ENCODE measurements around the gene CRYBA4. TPM values are rescaled to one million over a fixed set of nuclear protein-coding genes. Genes with fewer than 3 reads are reported as not detected.

CRYBA4 gene
- total RNA-seq, 1 donor = not detected

DNA sequence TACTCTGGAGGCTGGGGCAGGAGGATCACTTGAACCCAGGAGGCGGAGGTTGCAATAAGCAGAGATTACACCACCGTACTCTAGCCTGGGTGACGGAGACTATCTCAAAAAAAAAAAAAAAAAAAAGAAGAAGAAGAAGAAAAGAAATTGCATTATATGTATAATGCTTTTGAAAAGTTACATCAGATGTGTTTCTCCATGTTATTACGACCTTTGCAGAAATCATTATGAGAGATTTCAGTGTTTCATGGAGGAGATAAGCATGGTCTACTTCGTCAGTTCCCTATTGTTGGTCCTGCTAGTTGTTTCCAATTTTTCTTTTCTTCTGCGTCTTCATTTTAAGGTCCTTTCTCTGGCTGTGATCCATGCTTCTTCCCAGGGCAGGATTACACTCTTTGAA is 38.6 kb downstream of the CRYBA4 start:
- TF ChIP-seq, protein P1, sequence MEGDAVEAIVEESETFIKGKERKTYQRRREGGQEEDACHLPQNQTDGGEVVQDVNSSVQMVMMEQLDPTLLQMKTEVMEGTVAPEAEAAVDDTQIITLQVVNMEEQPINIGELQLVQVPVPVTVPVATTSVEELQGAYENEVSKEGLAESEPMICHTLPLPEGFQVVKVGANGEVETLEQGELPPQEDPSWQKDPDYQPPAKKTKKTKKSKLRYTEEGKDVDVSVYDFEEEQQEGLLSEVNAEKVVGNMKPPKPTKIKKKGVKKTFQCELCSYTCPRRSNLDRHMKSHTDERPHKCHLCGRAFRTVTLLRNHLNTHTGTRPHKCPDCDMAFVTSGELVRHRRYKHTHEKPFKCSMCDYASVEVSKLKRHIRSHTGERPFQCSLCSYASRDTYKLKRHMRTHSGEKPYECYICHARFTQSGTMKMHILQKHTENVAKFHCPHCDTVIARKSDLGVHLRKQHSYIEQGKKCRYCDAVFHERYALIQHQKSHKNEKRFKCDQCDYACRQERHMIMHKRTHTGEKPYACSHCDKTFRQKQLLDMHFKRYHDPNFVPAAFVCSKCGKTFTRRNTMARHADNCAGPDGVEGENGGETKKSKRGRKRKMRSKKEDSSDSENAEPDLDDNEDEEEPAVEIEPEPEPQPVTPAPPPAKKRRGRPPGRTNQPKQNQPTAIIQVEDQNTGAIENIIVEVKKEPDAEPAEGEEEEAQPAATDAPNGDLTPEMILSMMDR (IDR thresholded peaks at IDR 0.05; ENCODE audit: extremely low read depth, low read depth, low read length) = no peak
- H3K79me2 ChIP-seq (ENCODE audit: insufficient read depth, low read length) = no peaks in the 10 kb centered on the region
- no peak overlapping the region for H3K27ac ChIP-seq (ENCODE audit: low read depth, low read length)
- H3K36me3 ChIP-seq (ENCODE audit: insufficient read depth, low read length) = no peaks in the 10 kb centered on the region
- peaks cover 23% of the 10 kb centered on the region for H3K4me1 ChIP-seq (ENCODE audit: insufficient read depth, low read length)
- DNase-seq (ENCODE audit: insufficient read length, low spot score, missing footprints) = no peak
- no peak overlapping the region for H3K4me3 ChIP-seq (ENCODE audit: insufficient read depth, low read length)
- H3K9me3 ChIP-seq (ENCODE audit: low read depth, low read length) = no peaks in the 10 kb centered on the region
- no peak overlapping the region for H3K4me2 ChIP-seq (ENCODE audit: insufficient read depth, low read length)
- peaks cover 48% of the 10 kb centered on the region for H3K27me3 ChIP-seq (ENCODE audit: insufficient read depth, low read length)
- no peaks in the 10 kb centered on the region for H4K20me1 ChIP-seq (ENCODE audit: insufficient read depth, low read length)
- H2AFZ ChIP-seq (ENCODE audit: low read length) = no peak overlapping the region

DNA sequence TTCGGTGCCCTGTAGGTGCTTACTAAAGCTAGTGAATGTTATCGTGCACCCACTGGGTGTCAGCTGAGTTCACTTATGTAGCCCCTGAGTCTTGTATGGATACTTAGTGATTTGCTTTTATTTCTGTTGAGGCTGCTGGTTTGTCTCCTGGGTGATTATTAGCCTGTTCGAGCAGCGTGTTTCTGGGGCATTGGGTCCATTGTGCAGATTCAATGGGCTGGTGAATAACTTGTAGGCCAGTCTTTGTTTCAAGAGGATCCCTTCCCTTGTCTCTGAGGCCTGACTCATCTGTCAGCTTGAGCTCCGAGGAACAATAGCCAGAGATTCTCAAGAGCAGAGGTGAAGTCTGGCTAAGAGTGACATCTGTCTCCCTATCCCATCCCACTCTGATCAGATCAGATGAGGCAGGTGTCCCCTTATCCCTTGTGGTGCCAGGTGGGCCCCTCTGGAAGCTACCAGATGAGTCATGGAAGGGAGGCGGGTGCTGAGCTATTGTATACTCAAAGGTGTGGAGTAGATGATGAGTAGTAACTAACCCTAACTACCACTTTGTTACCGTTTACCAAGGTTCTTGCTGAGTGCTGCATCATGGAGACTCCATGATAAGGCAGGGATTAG is 39.3 kb downstream of the CRYBA4 start:
- Histone ChIP-seq H3K36me3 (ENCODE audit: insufficient read depth, low read length) (no peaks in the 10 kb centered on the region), H3K9me3 (ENCODE audit: low read depth, low read length) (no peaks in the 10 kb centered on the region), H3K79me2 (ENCODE audit: insufficient read depth, low read length) (no peaks in the 10 kb centered on the region), H3K4me1 (ENCODE audit: insufficient read depth, low read length) (peaks cover 30% of the 10 kb centered on the region), H2AFZ (ENCODE audit: low read length) (no peak overlapping the region), H3K27me3 (ENCODE audit: insufficient read depth, low read length) (peaks cover 43% of the 10 kb centered on the region), H3K27ac (ENCODE audit: low read depth, low read length) (no peak overlapping the region), H3K4me2 (ENCODE audit: insufficient read depth, low read length) (no peak overlapping the region), H3K4me3 (ENCODE audit: insufficient read depth, low read length) (no peak overlapping the region), H4K20me1 (ENCODE audit: insufficient read depth, low read length) (no peaks in the 10 kb centered on the region)
- TF ChIP-seq, protein P1 (IDR thresholded peaks at IDR 0.05; ENCODE audit: extremely low read depth, low read depth, low read length) = no peak
- no peak for DNase-seq (ENCODE audit: insufficient read length, low spot score, missing footprints)

DNA sequence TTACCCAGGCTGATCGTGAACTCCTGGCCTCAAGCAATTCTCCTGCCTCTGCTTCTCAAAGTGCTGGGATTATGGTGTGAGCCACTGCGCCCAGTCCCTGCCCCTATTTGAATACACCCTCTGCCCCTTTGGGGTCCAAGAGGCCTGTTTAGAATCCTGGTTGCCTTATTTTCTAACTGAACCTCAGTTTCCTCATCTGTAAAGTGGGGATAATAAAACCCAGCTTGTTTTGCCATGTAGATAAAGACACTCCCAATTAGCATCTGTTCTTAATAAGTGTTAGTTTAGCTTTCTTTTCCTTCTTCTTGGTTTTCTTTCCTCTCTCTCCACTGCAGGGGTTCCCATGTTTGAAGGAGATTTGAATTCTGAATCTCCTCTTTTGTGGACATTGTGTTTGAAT is 40.4 kb downstream of the CRYBA4 start:
- Histone ChIP-seq H4K20me1 (ENCODE audit: insufficient read depth, low read length) (no peaks in the 10 kb centered on the region), H3K27ac (ENCODE audit: low read depth, low read length) (no peak overlapping the region), H3K79me2 (ENCODE audit: insufficient read depth, low read length) (no peaks in the 10 kb centered on the region), H2AFZ (ENCODE audit: low read length) (no peak overlapping the region), H3K36me3 (ENCODE audit: insufficient read depth, low read length) (no peaks in the 10 kb centered on the region), H3K4me3 (ENCODE audit: insufficient read depth, low read length) (no peak overlapping the region), H3K4me1 (ENCODE audit: insufficient read depth, low read length) (peaks cover 34% of the 10 kb centered on the region), H3K27me3 (ENCODE audit: insufficient read depth, low read length) (peaks cover 35% of the 10 kb centered on the region), H3K9me3 (ENCODE audit: low read depth, low read length) (no peaks in the 10 kb centered on the region), H3K4me2 (ENCODE audit: insufficient read depth, low read length) (no peak overlapping the region)
- no peak for DNase-seq (ENCODE audit: insufficient read length, low spot score, missing footprints)
- TF ChIP-seq, protein P1 (IDR thresholded peaks at IDR 0.05; ENCODE audit: extremely low read depth, low read depth, low read length) = no peak

DNA sequence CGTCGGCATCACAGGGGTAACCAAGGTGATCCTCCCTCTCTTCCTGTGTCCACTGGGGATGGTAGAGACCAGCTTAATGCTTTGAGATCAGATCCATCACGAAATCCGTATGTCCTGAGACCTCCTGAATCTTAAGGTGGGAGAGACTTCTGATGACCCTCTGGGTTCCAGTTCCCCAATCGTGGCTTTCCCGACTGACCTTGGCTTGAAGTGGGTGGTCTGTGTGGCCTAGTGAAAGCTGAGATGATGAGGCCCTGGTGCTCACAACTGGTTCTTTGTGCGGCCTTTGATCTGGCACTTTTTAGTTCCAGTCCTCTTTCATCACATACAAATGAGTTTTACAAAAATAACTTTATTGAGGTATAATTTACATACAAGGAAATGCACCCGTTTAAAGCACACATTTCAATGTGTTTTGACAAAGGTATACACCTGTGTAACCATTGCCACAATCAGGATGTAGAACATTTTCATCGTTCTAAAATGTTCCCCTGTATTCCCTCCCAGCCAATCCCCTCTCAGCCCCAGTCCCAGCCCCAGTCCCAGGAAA is 41.7 kb downstream of the CRYBA4 start:
- H2AFZ ChIP-seq (ENCODE audit: low read length) = no peak overlapping the region
- no peak overlapping the region for H3K27ac ChIP-seq (ENCODE audit: low read depth, low read length)
- H4K20me1 ChIP-seq (ENCODE audit: insufficient read depth, low read length) = no peaks in the 10 kb centered on the region
- H3K79me2 ChIP-seq (ENCODE audit: insufficient read depth, low read length) = no peaks in the 10 kb centered on the region
- DNase-seq (ENCODE audit: insufficient read length, low spot score, missing footprints) = no peak
- no peak overlapping the region for H3K4me3 ChIP-seq (ENCODE audit: insufficient read depth, low read length)
- H3K36me3 ChIP-seq (ENCODE audit: insufficient read depth, low read length) = no peaks in the 10 kb centered on the region
- H3K9me3 ChIP-seq (ENCODE audit: low read depth, low read length) = no peaks in the 10 kb centered on the region
- peaks cover 22% of the 10 kb centered on the region for H3K27me3 ChIP-seq (ENCODE audit: insufficient read depth, low read length)
- TF ChIP-seq, protein P1 (IDR thresholded peaks at IDR 0.05; ENCODE audit: extremely low read depth, low read depth, low read length) = no peak
- peaks cover 23% of the 10 kb centered on the region for H3K4me1 ChIP-seq (ENCODE audit: insufficient read depth, low read length)
- H3K4me2 ChIP-seq (ENCODE audit: insufficient read depth, low read length) = no peak overlapping the region
